ENCODE results near the gene KRT71.

KRT71 gene

GRCh38 chr12:52577316-52577715 lies 24.4 kb upstream of the KRT71 start:
- no peak for DNase-seq (ENCODE audit: low read depth)
- H3K4me3 ChIP-seq (ENCODE audit: low read depth, low read length) = no peak overlapping the region
- no peak for TF ChIP-seq CTCF (IDR thresholded peaks at IDR 0.05; ENCODE audit: control insufficient read depth, extremely low read depth, insufficient read depth)

- H3K4me3 ChIP-seq (ENCODE audit: low read depth, low read length) = no peak overlapping the region
- DNase-seq (ENCODE audit: low read depth) = no peak
- TF ChIP-seq CTCF (IDR thresholded peaks at IDR 0.05; ENCODE audit: control insufficient read depth, extremely low read depth, insufficient read depth) = no peak
Measured at GRCh38 chr12:52575948-52576347, 23.0 kb upstream of the KRT71 start.

GRCh38 chr12:52575256-52575655 lies 22.3 kb upstream of the KRT71 start:
- H3K4me3 ChIP-seq (ENCODE audit: low read depth, low read length) = no peak overlapping the region
- no peak for DNase-seq (ENCODE audit: low read depth)
- no peak for TF ChIP-seq CTCF (IDR thresholded peaks at IDR 0.05; ENCODE audit: control insufficient read depth, extremely low read depth, insufficient read depth)

GRCh38 chr12:52573743-52574142 lies 20.8 kb upstream of the KRT71 start, which contains the start of gene KRT74:
TSS of gene KRT74 (minus strand) at chr12:52573843. CDS start at chr12:52573777, 66 bp downstream.
- H3K4me3 ChIP-seq (ENCODE audit: low read depth, low read length) = no peak within 1 kb of the TSS
- no peak for DNase-seq (ENCODE audit: low read depth)
- TF ChIP-seq CTCF (IDR thresholded peaks at IDR 0.05; ENCODE audit: control insufficient read depth, extremely low read depth, insufficient read depth) = no peak

GRCh38 chr12:52573306-52573705 lies 20.4 kb upstream of the KRT71 start:
- DNase-seq (ENCODE audit: low read depth) = no peak
- no peak overlapping the region for H3K4me3 ChIP-seq (ENCODE audit: low read depth, low read length)
- no peak for TF ChIP-seq CTCF (IDR thresholded peaks at IDR 0.05; ENCODE audit: control insufficient read depth, extremely low read depth, insufficient read depth)

- no peak for TF ChIP-seq CTCF (IDR thresholded peaks at IDR 0.05; ENCODE audit: control insufficient read depth, extremely low read depth, insufficient read depth)
- no peak for DNase-seq (ENCODE audit: low read depth)
- H3K4me3 ChIP-seq (ENCODE audit: low read depth, low read length) = no peak overlapping the region
Measured at GRCh38 chr12:52570511-52570910, 17.6 kb upstream of the KRT71 start.

GRCh38 chr12:52568111-52568510 lies 15.2 kb upstream of the KRT71 start:
- no peak for DNase-seq (ENCODE audit: low read depth)
- no peak overlapping the region for H3K4me3 ChIP-seq (ENCODE audit: low read depth, low read length)
- no peak for TF ChIP-seq CTCF (IDR thresholded peaks at IDR 0.05; ENCODE audit: control insufficient read depth, extremely low read depth, insufficient read depth)

Data from LNCaP clone FGC (cell line).